Vein endothelial cell (primary cell): ENCODE data around the gene ACOD1. TPM values are rescaled to one million over a fixed set of nuclear protein-coding genes. Genes with fewer than 3 reads are reported as not detected.

Experiments used
- total RNA-seq: library from RNA; depleted of rRNA; stranded (reverse); fragments of >200 nt; gene quantifications from 2 replicates; pipeline ENCODE4 v1.2.3, GENCODE V29; 2012

Gene ACOD1
- total RNA-seq: not detected in 2 replicates

GRCh38 chr13:76948149-76948548 lies at the start of gene ACOD1:
TSS of gene ACOD1 (plus strand) at chr13:76948511. CDS start at chr13:76948559, 48 bp downstream.

DNA sequence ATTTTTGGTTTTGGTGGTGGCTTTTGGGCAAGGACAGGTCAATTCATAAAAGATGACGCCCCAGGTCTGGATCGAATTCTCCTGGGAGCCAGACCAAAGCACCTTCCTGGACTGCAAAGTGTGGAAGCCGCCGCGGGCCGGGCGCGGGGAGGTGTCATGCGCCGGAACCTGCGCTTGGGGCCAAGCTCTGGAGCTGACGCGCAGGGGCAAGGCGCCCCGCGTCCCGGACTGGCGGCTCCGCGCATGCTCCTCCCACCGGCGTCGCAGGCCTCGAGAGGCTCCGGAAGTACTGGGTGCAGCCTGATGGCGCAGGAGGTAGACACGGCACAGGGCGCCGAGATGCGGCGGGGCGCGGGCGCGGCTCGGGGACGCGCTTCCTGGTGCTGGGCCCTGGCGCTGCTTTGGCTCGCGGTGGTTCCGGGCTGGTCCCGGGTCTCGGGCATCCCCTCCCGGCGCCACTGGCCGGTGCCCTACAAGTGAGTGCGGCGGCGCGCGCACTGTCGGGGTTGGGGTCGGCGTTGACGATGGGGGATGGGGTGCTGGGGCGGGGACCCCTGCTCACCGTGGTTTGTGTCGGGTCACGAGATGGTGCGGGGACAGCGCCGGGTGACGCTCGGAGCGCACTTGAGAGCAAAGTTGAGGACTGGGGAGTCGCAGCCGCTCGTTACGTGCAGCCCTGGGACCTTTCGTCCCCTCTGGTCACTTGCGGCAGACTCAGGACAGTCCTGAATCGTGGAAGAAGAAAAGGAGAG lies 43.7 kb downstream of the ACOD1 start, which contains the start of gene CLN5:
Gene CLN5 (plus strand): TSS at position 286 of the 752 bp plus-strand sequence. CDS start 18 bp downstream, at position 304.

Other genes with a start within 250 kb of the ACOD1 start
- 268 and 273 TPM in 2 replicates for gene KCTD12, start 62.1 kb upstream of the ACOD1 start, total RNA-seq
- gene CLN5, start 43.6 kb downstream of the ACOD1 start, total RNA-seq: 20.3 and 25.5 TPM in 2 replicates
- 58.1 and 60.1 TPM in 2 replicates for gene FBXL3, start 78.6 kb downstream of the ACOD1 start, total RNA-seq